MM.1S (cell line): ENCODE measurements around the gene MPDU1.

Experiments
- CTCF ChIP-seq: fragments of 300-600 bp; sonication (generic); IDR thresholded peaks from 2 replicates; pipeline ENCODE4 v1.5.1; 2016; ENCODE audit warnings: antibody characterized with exemption, low read length, mixed read lengths
- EZH2 ChIP-seq: fragments of 300-600 bp; sonication (generic); optimal IDR thresholded peaks from 2 replicates; pipeline ENCODE3; 2017; ENCODE audit warnings: low read depth, mild to moderate bottlenecking, antibody characterized with exemption, low read length, mixed read lengths
- EZH2phosphoT487 ChIP-seq: fragments of 300-600 bp; sonication (generic); IDR thresholded peaks from 2 replicates; pipeline ENCODE4 v1.6.1; 2018; ENCODE audit warnings: antibody characterized with exemption, low read length

- no peak for TF ChIP-seq CTCF
- TF ChIP-seq EZH2phosphoT487, result no peak
- TF ChIP-seq EZH2, result no peak
Measured at GRCh38 chr17:7541074-7541621, 42.5 kb upstream of the MPDU1 start.
